GM19351 (cell line): ENCODE data around the gene MRPL38.
"Not testable (repeated sequence)": the region's sequence is repeated elsewhere in the genome, so short reads cannot be mapped to it uniquely, and the experiment has no call there.

Source experiments
- ATAC-seq: cut with Tn5 transposase; IDR thresholded peaks from one replicate; pipeline ENCODE4 v1.9.1; 2021; ENCODE audit warnings: mild to moderate bottlenecking, moderate library complexity; ENCODE audit not compliant: unreplicated experiment

Gene MRPL38

GRCh38 chr17:75856062-75856756 is 48.5 kb downstream of the MRPL38 start:
- peak; percentile 24 for ATAC-seq

GRCh38 chr17:75855310-75856061 is 49.2 kb downstream of the MRPL38 start, which contains the start of gene WBP2:
WBP2 (minus strand) TSS chr17:75855335; CDS start chr17:75855297, 38 bp downstream.
- ATAC-seq, result peak; percentile 81

- ATAC-seq, result no peak
Measured at GRCh38 chr17:75854881-75855309, 49.8 kb downstream of the MRPL38 start.

- ATAC-seq, result no peak
Measured at GRCh38 chr17:75854101-75854748, 50.5 kb downstream of the MRPL38 start.

- ATAC-seq, result no peak
Measured at GRCh38 chr17:75853433-75853832, 51.3 kb downstream of the MRPL38 start.

GRCh38 chr17:75851693-75851991 is 53.0 kb downstream of the MRPL38 start:
- ATAC-seq, result not testable (repeated sequence)

- no peak for ATAC-seq
Measured at GRCh38 chr17:75850928-75851692, 53.6 kb downstream of the MRPL38 start.

GRCh38 chr17:75849724-75850123 is 55.0 kb downstream of the MRPL38 start:
- ATAC-seq, result no peak

- no peak for ATAC-seq
Measured at GRCh38 chr17:75849279-75849646, 55.4 kb downstream of the MRPL38 start.
